BE2C (cell line): ENCODE results near the gene MAMLD1.

Experiments used
- DNase-seq: peaks from one replicate; pipeline ENCODE4 v3.0.0-alpha.2; 2020
- H3K27me3 ChIP-seq: fragments of 250-450 bp; sonication (Bioruptor Pico); 2 replicates; pipeline ENCODE4 v1.5.1; 2020; ENCODE audit warnings: mild to moderate bottlenecking
- H3K36me3 ChIP-seq: fragments of 250-450 bp; sonication (Bioruptor Pico); 2 replicates; pipeline ENCODE4 v1.5.1; 2020; ENCODE audit warnings: mild to moderate bottlenecking
- H3K4me1 ChIP-seq: fragments of 250-450 bp; sonication (Bioruptor Pico); 2 replicates; pipeline ENCODE4 v1.5.1; 2020
- H3K4me3 ChIP-seq: 2 replicates; pipeline ENCODE4 v1.5.1; 2011; ENCODE audit warnings: low read depth, low read length
- H3K9me3 ChIP-seq: fragments of 250-450 bp; sonication (Bioruptor Pico); 2 replicates; pipeline ENCODE4 v1.5.1; 2020
- TF ChIP-seq, protein P1 (sequence below): IDR thresholded peaks from 2 replicates; pipeline ENCODE4 v1.5.1; 2012; ENCODE audit warnings: mild to moderate bottlenecking, low read depth, low read length

MAMLD1 gene

GRCh38 chrX:150371877-150372276 is 8.8 kb downstream of the MAMLD1 start:
- Histone ChIP-seq H3K36me3 (no peaks in the 10 kb centered on the region), H3K4me3 (no peak overlapping the region), H3K9me3 (no peaks in the 10 kb centered on the region), H3K4me1 (no peaks in the 10 kb centered on the region), H3K27me3 (no peaks in the 10 kb centered on the region)
- no peak for DNase-seq
- TF ChIP-seq, protein P1, sequence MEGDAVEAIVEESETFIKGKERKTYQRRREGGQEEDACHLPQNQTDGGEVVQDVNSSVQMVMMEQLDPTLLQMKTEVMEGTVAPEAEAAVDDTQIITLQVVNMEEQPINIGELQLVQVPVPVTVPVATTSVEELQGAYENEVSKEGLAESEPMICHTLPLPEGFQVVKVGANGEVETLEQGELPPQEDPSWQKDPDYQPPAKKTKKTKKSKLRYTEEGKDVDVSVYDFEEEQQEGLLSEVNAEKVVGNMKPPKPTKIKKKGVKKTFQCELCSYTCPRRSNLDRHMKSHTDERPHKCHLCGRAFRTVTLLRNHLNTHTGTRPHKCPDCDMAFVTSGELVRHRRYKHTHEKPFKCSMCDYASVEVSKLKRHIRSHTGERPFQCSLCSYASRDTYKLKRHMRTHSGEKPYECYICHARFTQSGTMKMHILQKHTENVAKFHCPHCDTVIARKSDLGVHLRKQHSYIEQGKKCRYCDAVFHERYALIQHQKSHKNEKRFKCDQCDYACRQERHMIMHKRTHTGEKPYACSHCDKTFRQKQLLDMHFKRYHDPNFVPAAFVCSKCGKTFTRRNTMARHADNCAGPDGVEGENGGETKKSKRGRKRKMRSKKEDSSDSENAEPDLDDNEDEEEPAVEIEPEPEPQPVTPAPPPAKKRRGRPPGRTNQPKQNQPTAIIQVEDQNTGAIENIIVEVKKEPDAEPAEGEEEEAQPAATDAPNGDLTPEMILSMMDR: no peak

GRCh38 chrX:150372280-150372679 is 9.2 kb downstream of the MAMLD1 start:
- Histone ChIP-seq H3K9me3 (no peaks in the 10 kb centered on the region), H3K4me1 (no peaks in the 10 kb centered on the region), H3K27me3 (no peaks in the 10 kb centered on the region), H3K4me3 (no peak overlapping the region), H3K36me3 (no peaks in the 10 kb centered on the region)
- no peak for DNase-seq
- TF ChIP-seq, protein P1: no peak

DNA sequence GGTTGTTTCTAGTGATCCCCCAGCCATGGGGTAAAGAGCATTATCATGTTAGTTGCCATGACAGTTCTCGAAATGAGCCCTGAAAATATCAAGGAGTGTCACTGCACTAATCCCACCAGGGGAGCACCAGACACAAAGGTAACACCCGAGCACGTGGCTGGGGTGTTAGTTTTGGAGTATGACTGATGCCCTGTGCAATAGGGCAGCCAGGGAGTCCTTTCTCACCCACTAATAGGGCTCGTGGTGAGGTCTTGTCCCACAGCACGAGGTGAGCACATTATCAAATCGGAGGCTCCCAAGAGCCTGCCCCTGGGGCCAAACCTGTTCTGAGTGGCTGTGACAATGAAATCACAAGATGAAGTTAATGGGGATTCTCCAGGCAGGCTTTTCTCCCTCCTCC is 9.6 kb downstream of the MAMLD1 start:
- no peak for DNase-seq
- Histone ChIP-seq H3K9me3 (no peaks in the 10 kb centered on the region), H3K4me1 (no peaks in the 10 kb centered on the region), H3K36me3 (no peaks in the 10 kb centered on the region), H3K4me3 (no peak overlapping the region), H3K27me3 (no peaks in the 10 kb centered on the region)
- TF ChIP-seq, protein P1: no peak

DNA sequence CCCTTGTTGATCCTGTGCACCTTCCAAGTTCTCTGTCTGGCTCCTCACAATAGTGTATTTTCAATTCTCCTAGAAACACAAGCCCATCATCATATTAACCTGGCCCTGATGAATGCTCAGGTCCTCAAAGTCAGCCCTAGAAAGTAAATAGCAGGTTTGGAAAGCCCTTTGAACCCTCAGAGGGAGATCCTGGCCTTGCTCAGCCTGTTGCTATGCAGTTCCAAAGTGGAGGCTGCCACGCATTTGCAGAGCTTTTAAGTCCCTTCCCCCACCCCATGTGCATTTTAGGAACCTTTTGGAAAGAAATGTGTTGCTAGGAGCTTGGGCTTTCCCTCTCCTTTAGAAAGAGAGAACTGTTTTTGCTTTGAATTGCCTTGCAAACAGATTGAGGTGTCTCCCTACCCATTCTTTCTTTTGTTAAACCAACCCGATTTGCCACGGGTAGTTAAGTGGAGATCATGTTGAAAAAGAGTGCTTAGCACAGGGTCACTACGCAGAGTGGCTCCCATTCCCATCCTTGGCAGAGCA is 12.2 kb downstream of the MAMLD1 start:
- Histone ChIP-seq H3K36me3 (no peaks in the 10 kb centered on the region), H3K4me3 (no peak overlapping the region), H3K9me3 (no peaks in the 10 kb centered on the region), H3K27me3 (no peaks in the 10 kb centered on the region), H3K4me1 (no peaks in the 10 kb centered on the region)
- TF ChIP-seq, protein P1: no peak
- no peak for DNase-seq

- Histone ChIP-seq H3K4me3 (no peak overlapping the region), H3K4me1 (no peaks in the 10 kb centered on the region), H3K36me3 (no peaks in the 10 kb centered on the region), H3K27me3 (no peaks in the 10 kb centered on the region), H3K9me3 (no peaks in the 10 kb centered on the region)
- TF ChIP-seq, protein P1: no peak
- no peak for DNase-seq
Observed at GRCh38 chrX:150377005-150377404, 13.9 kb downstream of the MAMLD1 start.

GRCh38 chrX:150405006-150405405 is 41.9 kb downstream of the MAMLD1 start:
- DNase-seq: no peak
- no peak overlapping the region for H3K4me3 ChIP-seq
- no peaks in the 10 kb centered on the region for H3K36me3 ChIP-seq
- no peaks in the 10 kb centered on the region for H3K4me1 ChIP-seq
- H3K9me3 ChIP-seq: no peaks in the 10 kb centered on the region
- H3K27me3 ChIP-seq: no peaks in the 10 kb centered on the region
- TF ChIP-seq, protein P1: no peak
